Right lobe of liver (tissue), 4 donors: ENCODE measurements around the gene COTL1.

Source experiments
- CTCF ChIP-seq, 4 donors: fragments of 200-600 bp in 3 of 4; fragments of 450-650 bp in 1 of 4; IDR thresholded peaks; one replicate each; pipeline versions ENCODE4 v1.5.1 to v1.8.0; 2016 to 2022; ENCODE audit warnings: antibody characterized with exemption in 4 of 4, mild to moderate bottlenecking in 2 of 4
- POLR2A ChIP-seq: fragments of 450-650 bp; IDR thresholded peaks from one replicate; pipeline ENCODE4 v1.6.1; 2017; ENCODE audit warnings: antibody characterized with exemption, mild to moderate bottlenecking
- donor health status: DM: no; HTN: no; CAD: no.
- donor health status: DM: no; HTN: no; CAD: no.
- donor health status: DM: no; HTN: yes; CAD: no.

GRCh38 chr16:84568066-84568465 is 49.8 kb downstream of the COTL1 start:
- TF ChIP-seq CTCF (IDR thresholded peaks at IDR 0.05) (no peak), POLR2A (no peak)
